Nephron progenitor cell (in vitro differentiated cells): ENCODE measurements around the gene TECR.

Experiments
- DNase-seq: peaks from one replicate; pipeline ENCODE4 v3.0.0; 2021
- H3K27ac Mint-ChIP-seq: 2 replicates; pipeline ENCODE4 v1.8.0; 2021; ENCODE audit warnings: mild to moderate bottlenecking, moderate library complexity, mixed read lengths
- H3K27me3 Mint-ChIP-seq: 2 replicates; pipeline ENCODE4 v1.8.0; 2021; ENCODE audit warnings: mild to moderate bottlenecking, low read depth, mixed read lengths; ENCODE audit not compliant: poor library complexity
- H3K36me3 Mint-ChIP-seq: 2 replicates; pipeline ENCODE4 v1.8.0; 2021; ENCODE audit warnings: low read depth, mixed read lengths
- H3K4me1 Mint-ChIP-seq: 2 replicates; pipeline ENCODE4 v1.8.0; 2021; ENCODE audit warnings: mixed read lengths
- H3K4me3 Mint-ChIP-seq: 2 replicates; pipeline ENCODE4 v1.8.0; 2021; ENCODE audit warnings: mild to moderate bottlenecking, moderate library complexity, mixed read lengths
- H3K9me3 Mint-ChIP-seq: 2 replicates; pipeline ENCODE4 v1.8.0; 2021; ENCODE audit warnings: mild to moderate bottlenecking, moderate library complexity, mixed read lengths
- CTCF ChIP-seq: fragments of 200-600 bp; sonication (generic); IDR thresholded peaks from 2 replicates; pipeline ENCODE4 v1.5.0; 2021; ENCODE audit warnings: antibody characterized with exemption

TECR gene

GRCh38 chr19:14519245-14519859 is 10.0 kb upstream of the TECR start:
- no peak for DNase-seq
- peaks cover 25% of the 10 kb centered on the region for H3K36me3 Mint-ChIP-seq
- peak overlapping the region; percentile 59 for H3K4me3 Mint-ChIP-seq
- H3K4me1 Mint-ChIP-seq: peaks cover 68% of the 10 kb centered on the region
- H3K9me3 Mint-ChIP-seq: no peaks in the 10 kb centered on the region
- no peak for TF ChIP-seq CTCF
- H3K27me3 Mint-ChIP-seq: peaks cover 3% of the 10 kb centered on the region
- no peak overlapping the region for H3K27ac Mint-ChIP-seq

GRCh38 chr19:14519860-14520407 is 9.5 kb upstream of the TECR start:
- TF ChIP-seq CTCF: no peak
- Mint-ChIP-seq H3K9me3 (no peaks in the 10 kb centered on the region), H3K27ac (no peak overlapping the region), H3K27me3 (peaks cover 3% of the 10 kb centered on the region), H3K4me3 (peak overlapping the region; percentile 59), H3K4me1 (peaks cover 62% of the 10 kb centered on the region), H3K36me3 (peaks cover 19% of the 10 kb centered on the region)
- no peak for DNase-seq

GRCh38 chr19:14520543-14520942 is 8.9 kb upstream of the TECR start:
- no peak for DNase-seq
- no peak for TF ChIP-seq CTCF
- Mint-ChIP-seq H3K9me3 (no peaks in the 10 kb centered on the region), H3K4me3 (no peak overlapping the region), H3K4me1 (peaks cover 59% of the 10 kb centered on the region), H3K36me3 (peaks cover 13% of the 10 kb centered on the region), H3K27ac (no peak overlapping the region), H3K27me3 (peaks cover 3% of the 10 kb centered on the region)

GRCh38 chr19:14525729-14526128 is 3.7 kb upstream of the TECR start:
- peak overlapping the region; percentile 30 for H3K27ac Mint-ChIP-seq
- DNase-seq: no peak
- H3K4me3 Mint-ChIP-seq: no peak overlapping the region
- no peaks in the 10 kb centered on the region for H3K36me3 Mint-ChIP-seq
- H3K4me1 Mint-ChIP-seq: peaks cover 45% of the 10 kb centered on the region
- TF ChIP-seq CTCF: no peak
- H3K9me3 Mint-ChIP-seq: no peaks in the 10 kb centered on the region
- H3K27me3 Mint-ChIP-seq: no peaks in the 10 kb centered on the region

- Mint-ChIP-seq H3K4me3 (no peak overlapping the region), H3K36me3 (no peaks in the 10 kb centered on the region), H3K27ac (no peak overlapping the region), H3K27me3 (no peaks in the 10 kb centered on the region), H3K9me3 (no peaks in the 10 kb centered on the region), H3K4me1 (peaks cover 48% of the 10 kb centered on the region)
- no peak for TF ChIP-seq CTCF
- no peak for DNase-seq
Measured at GRCh38 chr19:14526423-14526822, 3.0 kb upstream of the TECR start.
